K562 (cell line): ENCODE data around the gene CDCA5. TPM values are rescaled to one million over a fixed set of nuclear protein-coding genes. Genes with fewer than 3 reads are reported as not detected.

Experiments
- ATAC-seq: fragments of 200-7000 bp; cut with Tn5 transposase; 3 replicates; pipeline ENCODE4 v1.9.1; 2020; ENCODE audit warnings: moderate library complexity
- BruUV-seq: library from RNA; stranded (reverse); fragments of 400-500 nt; replicated peaks from 2 replicates; lab custom pipeline; 2021; lab: Mats Ljungman, UMichigan
- CTCF ChIA-PET: fragments of 300-600 bp; formaldehyde crosslinking; extraction: SDS; loops from one replicate; lab custom pipeline; 2021; ENCODE audit warnings: low intra/inter-chr PET ratio; lab: Yijun Ruan, JAX
- POLR2A ChIA-PET: fragments of 300-600, 350-650 bp; sonication (Branson Sonifier 250); formaldehyde crosslinking; extraction: SDS; loops from one replicate; lab custom pipeline; 2021; ENCODE audit warnings: antibody characterized with exemption, inconsistent platforms; lab: Yijun Ruan, JAX
- DNase-seq, 4 experiments: peaks; one replicate each; pipeline versions ENCODE4 v3.0.0 to v3.0.0-alpha.2; 2011 to 2018; ENCODE audit warnings: low spot score in 3 of 4, mixed read lengths in 3 of 4; ENCODE audit errors: extremely low read depth in 1 of 4
- FAIRE-seq: peaks from 2 replicates; lab custom pipeline; 2011; peaks lifted over from hg19 to GRCh38; lab: Jason Lieb, UNC
- H2AFZ ChIP-seq: 2 replicates; pipeline ENCODE4 v1.6.0; 2011; ENCODE audit warnings: low read depth, low read length, control low read depth, inconsistent platforms
- H3K27ac ChIP-seq: fragments of 200-600 bp; 3 replicates; pipeline ENCODE4 v1.8.0; 2011; ENCODE audit warnings: low read depth, mild to moderate bottlenecking, control low read depth, inconsistent platforms, low read length, moderate library complexity, mixed read lengths; ENCODE audit errors: extremely low read depth
- H3K27me3 ChIP-seq, 2 experiments: fragments of 300-600 bp in 1 of 2; 2 replicates in 1 of 2; 3 replicates in 1 of 2; pipeline versions ENCODE4 v1.6.0 to v1.8.0; 2011; ENCODE audit warnings: inconsistent platforms in 2 of 2, low read length in 2 of 2, mild to moderate bottlenecking in 1 of 2, mixed read lengths in 1 of 2, moderate library complexity in 1 of 2; ENCODE audit not compliant: control insufficient read depth in 2 of 2, insufficient read depth in 2 of 2
- H3K36me3 ChIP-seq: fragments of 300-600 bp; 3 replicates; pipeline ENCODE4 v1.8.0; 2011; ENCODE audit warnings: mild to moderate bottlenecking, low read length, inconsistent platforms; ENCODE audit not compliant: control insufficient read depth, insufficient read depth
- H3K4me1 ChIP-seq, 2 experiments: fragments of 200-600 bp in 1 of 2; replicated peaks in 1 of 2; 2 replicates in 1 of 2; 3 replicates in 1 of 2; pipeline versions ENCODE4 v1.5.1 to v1.8.0; 2011; ENCODE audit warnings: inconsistent platforms in 2 of 2, low read length in 2 of 2, mild to moderate bottlenecking in 1 of 2, mixed read lengths in 1 of 2, moderate library complexity in 1 of 2; ENCODE audit not compliant: control insufficient read depth in 2 of 2, insufficient read depth in 2 of 2
- H3K4me2 ChIP-seq: 2 replicates; pipeline ENCODE4 v1.6.1; 2011; ENCODE audit warnings: low read length, control low read depth, inconsistent platforms, mixed read lengths; ENCODE audit not compliant: insufficient read depth
- H3K4me3 ChIP-seq: fragments of 200-600 bp; sonication (generic), shearing (Covaris generic); 2 replicates; pipeline ENCODE4 v1.5.1; 2016; ENCODE audit warnings: control low read depth, inconsistent platforms
- H3K79me2 ChIP-seq: fragments of 200-600 bp; 3 replicates; pipeline ENCODE4 v1.8.0; 2011; ENCODE audit warnings: low read length, inconsistent platforms; ENCODE audit not compliant: control insufficient read depth, insufficient read depth
- H3K9ac ChIP-seq, 2 experiments: 2 replicates each; pipeline versions ENCODE4 v1.6.0 to v1.6.1; 2011; ENCODE audit warnings: low read depth in 2 of 2, low read length in 2 of 2, control low read depth in 1 of 2, inconsistent platforms in 1 of 2, mild to moderate bottlenecking in 1 of 2, mixed read lengths in 1 of 2; ENCODE audit not compliant: insufficient read depth in 1 of 2
- H3K9me1 ChIP-seq: one replicate; pipeline ENCODE4 v1.6.0; 2011; ENCODE audit warnings: inconsistent platforms, mild to moderate bottlenecking, low read length, moderate library complexity; ENCODE audit not compliant: control insufficient read depth, insufficient read depth
- H3K9me3 ChIP-seq: replicated peaks from 2 replicates; pipeline ENCODE4 v1.5.1; 2011; ENCODE audit warnings: low read depth, low read length, inconsistent platforms; ENCODE audit not compliant: control insufficient read depth, insufficient read depth
- H4K20me1 ChIP-seq: replicated peaks from 2 replicates; pipeline ENCODE4 v1.6.1; 2011; ENCODE audit warnings: low read length, inconsistent platforms, mixed read lengths; ENCODE audit not compliant: control insufficient read depth, insufficient read depth
- FOXJ2 ChIP-seq: fragments of 200-800 bp; sonication (Bioruptor generic); IDR thresholded peaks from 2 replicates; pipeline ENCODE4 v1.6.1; 2016; ENCODE audit warnings: missing genetic modification characterization, missing compliant biosample characterization
- POLR2H ChIP-seq: IDR thresholded peaks from 2 replicates; pipeline ENCODE4 v1.6.1; 2016; ENCODE audit warnings: missing genetic modification characterization, low read depth, mild to moderate bottlenecking, control low read depth, missing compliant biosample characterization, moderate library complexity
- TARDBP ChIP-seq: fragments of 450-650 bp; IDR thresholded peaks from 2 replicates; pipeline ENCODE4 v1.6.1; 2016
- TEAD1 ChIP-seq, 2 experiments: fragments of 450-650 bp in 1 of 2; sonication (generic) in 1 of 2; formaldehyde crosslinking; IDR thresholded peaks; 2 replicates each; pipeline versions ENCODE4 v1.4.0 to v1.8.0; 2020 to 2022; ENCODE audit warnings: mild to moderate bottlenecking in 2 of 2, missing genetic modification reagents in 1 of 2
- ZBTB7A ChIP-seq: IDR thresholded peaks from 2 replicates; pipeline ENCODE4 v1.6.1; 2011; ENCODE audit warnings: low read depth, mild to moderate bottlenecking, low read length, moderate library complexity, borderline replicate concordance; ENCODE audit not compliant: control insufficient read depth
- ZNF232 ChIP-seq: sonication (generic); formaldehyde crosslinking; IDR thresholded peaks from 2 replicates; pipeline ENCODE4 v1.8.0; 2022; ENCODE audit warnings: mild to moderate bottlenecking, missing genetic modification reagents
- ZNF3 ChIP-seq: fragments of 250-450 bp; sonication (Bioruptor Pico); IDR thresholded peaks from 2 replicates; pipeline ENCODE4 v1.5.0; 2021; ENCODE audit warnings: mild to moderate bottlenecking, moderate library complexity
- ZNF384 ChIP-seq: IDR thresholded peaks from 2 replicates; pipeline ENCODE4 v1.6.1; 2012; ENCODE audit warnings: low read depth, low read length, improper control_type of control experiment
- ZNF444 ChIP-seq: fragments of 250-450 bp; sonication (Bioruptor Pico); IDR thresholded peaks from 2 replicates; pipeline ENCODE4 v1.4.0; 2020; ENCODE audit warnings: mild to moderate bottlenecking, moderate library complexity
- ZNF830 ChIP-seq: fragments of 250-450 bp; sonication (Bioruptor Pico); IDR thresholded peaks from 2 replicates; pipeline ENCODE4 v1.5.0; 2021; ENCODE audit warnings: mild to moderate bottlenecking
- WGBS: fragments of 100-300 bp; shearing (Covaris generic); methylation state at CpG from one replicate; pipeline ENCODE4 v1.1.6; 2016; ENCODE audit warnings: low coverage, mixed read lengths; ENCODE audit not compliant: insufficient coverage; ENCODE audit errors: missing lambda C conversion rate; 5-methylcytosine and 5-hydroxymethylcytosine counted together
- in situ Hi-C: fragments of 300-500 bp; cut with MboI; formaldehyde crosslinking; loops from 4 replicates; pipeline ENCODE4 v1.15.0; 2018; ENCODE audit warnings: inconsistent platforms, mixed read lengths
- intact Hi-C: fragments of 100-400 bp; cut with micrococcal nuclease; formaldehyde crosslinking; loops from 2 replicates; pipeline ENCODE4 v1.14.2; 2022
- polyA plus RNA-seq, 8 experiments: library from polyadenylated mRNA; depleted of rRNA in 4 of 8; stranded (reverse) in 5 of 8; unstranded in 3 of 8; fragments of >200 nt; fragmentation: Nextera tagmentation in 2 of 8; fragmentation: Illumina TruSeq in 1 of 8; extraction: Ambion mirVana in 2 of 8; extraction: Trizol in 1 of 8; gene quantifications; 2 replicates each; pipeline versions ENCODE4 v1.2.1 to v1.2.3, GENCODE V29; 2011 to 2014; ENCODE audit warnings: inconsistent platforms in 1 of 8, missing spikeins in 1 of 8
- total RNA-seq, 7 experiments: library from RNA; depleted of rRNA in 6 of 7; stranded (reverse); fragments of >200 nt in 6 of 7; fragmentation: Illumina TruSeq in 2 of 7; extraction: Trizol in 2 of 7; gene quantifications; 2 replicates each; pipeline versions ENCODE4 v1.2.1 to v1.2.3, GENCODE V29; 2011 to 2021; ENCODE audit warnings: low replicate concordance in 1 of 7
- TF ChIP-seq, protein P1 (sequence below): fragments of 250-450 bp; sonication (Bioruptor Pico); IDR thresholded peaks from 2 replicates; pipeline ENCODE4 v1.5.0; 2021
- TF ChIP-seq, protein P2 (sequence below), 2 experiments: fragments of 250-450 bp in 1 of 2; fragments of 450-650 bp in 1 of 2; sonication (Bioruptor Pico) in 1 of 2; IDR thresholded peaks; 2 replicates each; pipeline versions ENCODE4 v1.6.1 to v1.8.0; 2016 to 2021; ENCODE audit warnings: mild to moderate bottlenecking in 2 of 2, moderate library complexity in 2 of 2, missing compliant biosample characterization in 1 of 2, missing genetic modification characterization in 1 of 2
- TF ChIP-seq, protein P3 (sequence below): fragments of 450-650 bp; formaldehyde crosslinking; IDR thresholded peaks from 2 replicates; pipeline ENCODE4 v1.4.0; 2020; ENCODE audit warnings: mild to moderate bottlenecking, moderate library complexity
- TF ChIP-seq, protein P4 (sequence below): fragments of 450-650 bp; formaldehyde crosslinking; IDR thresholded peaks from 2 replicates; pipeline ENCODE4 v1.4.0; 2020; ENCODE audit warnings: mild to moderate bottlenecking, moderate library complexity
- TF ChIP-seq, protein P5 (sequence below), 3 experiments: IDR thresholded peaks in 2 of 3; conservative IDR thresholded peaks in 1 of 3; 2 replicates each; pipeline ENCODE4 v1.5.1; 2011 to 2012; ENCODE audit warnings: low read length in 3 of 3, mild to moderate bottlenecking in 3 of 3, control low read depth in 2 of 3, improper control_type of control experiment in 1 of 3, inconsistent platforms in 1 of 3, low read depth in 1 of 3, mixed read lengths in 1 of 3, moderate library complexity in 1 of 3; ENCODE audit not compliant: insufficient read depth in 2 of 3

The CDCA5 gene
- total and polyA plus RNA-seq, 9 of the 15 experiments (the other 6 are each of a cell fraction or from before 2014, with no cell fraction given): 18.9 to 94.3 (median 64.6) TPM

DNA sequence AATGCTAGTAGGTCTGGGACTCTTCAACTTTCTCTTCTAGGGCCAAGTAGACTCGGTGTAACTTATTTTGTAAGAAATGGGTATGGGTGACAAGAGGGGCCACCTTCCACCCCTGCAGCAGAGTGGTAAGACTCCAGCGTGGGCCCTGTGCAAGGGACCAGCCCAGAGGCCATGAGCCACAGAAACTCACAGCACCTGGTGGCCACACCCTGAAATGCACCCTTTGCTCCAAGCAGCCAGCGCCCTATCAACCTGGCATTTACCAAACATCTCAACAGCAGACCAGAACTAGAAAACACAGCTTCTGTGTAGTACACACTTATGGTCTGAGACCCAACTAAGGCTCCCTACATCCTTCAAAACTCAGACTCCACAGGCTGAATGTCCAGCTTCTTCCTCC is 5.7 kb downstream of the CDCA5 start:
- ATAC-seq (peak; percentile 93), DNase-seq (peak; percentile 62 to 75 (median 65)), FAIRE-seq (peak; percentile 85)
- intact Hi-C loops (loop anchor here (1.0 kb wide), 1 partner anchor 64 kb away; the partner anchor contains the start of gene ARL2), in situ Hi-C loops (no loop called here)
- Histone ChIP-seq H3K4me3 (no peak overlapping the region), H3K4me2 (no peak overlapping the region; the same call in 1 of the 2 replicates), H3K79me2 (peaks cover 53% of the 10 kb centered on the region), H4K20me1 (peaks cover 6% of the 10 kb centered on the region; the same call in 1 of the 2 replicates), H3K27me3 (no peaks in the 10 kb centered on the region), H3K9ac (no peak overlapping the region; a peak in 1 of 4 replicates), H3K9me1 (no peaks in the 10 kb centered on the region), H3K9me3 (no peaks in the 10 kb centered on the region), H3K27ac (0 out of 3 replicates have a peak overlapping the region, but pooled peaks have one; percentile 16), H2AFZ (no peak overlapping the region), H3K4me1 (peaks cover 20 to 22% of the 10 kb centered on the region in 2 experiments; a peak in 4 of 5 replicates), H3K36me3 (peaks cover 70% of the 10 kb centered on the region)
- no TSS peak for BruUV-seq
- POLR2A ChIA-PET: interaction anchor here (0.6 to 2.0 kb wide), 5 partner anchors 9 to 1210 kb away, joined by 3 to 5 read pairs (median 3); no protein-coding TSS in a partner anchor
- WGBS: 36% methylated on average over 3 of the region's 3 CpGs
- CTCF ChIA-PET: interaction anchor here (0.5 to 3.0 kb wide), 3 partner anchors 65 to 955 kb away, joined by 4 to 18 read pairs (median 5); partner anchors contain the start of gene ARL2
- TF ChIP-seq, protein P1, sequence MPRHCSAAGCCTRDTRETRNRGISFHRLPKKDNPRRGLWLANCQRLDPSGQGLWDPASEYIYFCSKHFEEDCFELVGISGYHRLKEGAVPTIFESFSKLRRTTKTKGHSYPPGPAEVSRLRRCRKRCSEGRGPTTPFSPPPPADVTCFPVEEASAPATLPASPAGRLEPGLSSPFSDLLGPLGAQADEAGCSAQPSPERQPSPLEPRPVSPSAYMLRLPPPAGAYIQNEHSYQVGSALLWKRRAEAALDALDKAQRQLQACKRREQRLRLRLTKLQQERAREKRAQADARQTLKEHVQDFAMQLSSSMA (CRISPR knock-in tag): no peak
- TF ChIP-seq TEAD1 (CRISPR knock-in tag; IDR thresholded peaks at IDR 0.05) (0 out of 4 replicates have a peak, but pooled peaks of 1 of the 2 experiments have one; percentile 22), FOXJ2 (no peak), ZNF3 (CRISPR knock-in tag) (no peak), TARDBP (no peak), ZNF232 (no peak), ZNF444 (no peak), ZNF830 (no peak), POLR2H (tag) (no peak), ZBTB7A (no peak), ZNF384 (no peak)
- TF ChIP-seq, protein P2, sequence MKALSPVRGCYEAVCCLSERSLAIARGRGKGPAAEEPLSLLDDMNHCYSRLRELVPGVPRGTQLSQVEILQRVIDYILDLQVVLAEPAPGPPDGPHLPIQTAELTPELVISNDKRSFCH (CRISPR knock-in tag; IDR thresholded peaks at IDR 0.05): no peak
- TF ChIP-seq, protein P2 (tag; IDR thresholded peaks at IDR 0.05): no peak
- TF ChIP-seq, protein P3, sequence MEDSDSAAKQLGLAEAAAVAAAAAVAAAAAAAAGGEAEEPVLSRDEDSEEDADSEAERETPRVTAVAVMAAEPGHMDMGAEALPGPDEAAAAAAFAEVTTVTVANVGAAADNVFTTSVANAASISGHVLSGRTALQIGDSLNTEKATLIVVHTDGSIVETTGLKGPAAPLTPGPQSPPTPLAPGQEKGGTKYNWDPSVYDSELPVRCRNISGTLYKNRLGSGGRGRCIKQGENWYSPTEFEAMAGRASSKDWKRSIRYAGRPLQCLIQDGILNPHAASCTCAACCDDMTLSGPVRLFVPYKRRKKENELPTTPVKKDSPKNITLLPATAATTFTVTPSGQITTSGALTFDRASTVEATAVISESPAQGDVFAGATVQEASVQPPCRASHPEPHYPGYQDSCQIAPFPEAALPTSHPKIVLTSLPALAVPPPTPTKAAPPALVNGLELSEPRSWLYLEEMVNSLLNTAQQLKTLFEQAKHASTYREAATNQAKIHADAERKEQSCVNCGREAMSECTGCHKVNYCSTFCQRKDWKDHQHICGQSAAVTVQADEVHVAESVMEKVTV (CRISPR knock-in tag): peak; percentile 16; the same call in 1 of the 2 replicates
- TF ChIP-seq, protein P4, sequence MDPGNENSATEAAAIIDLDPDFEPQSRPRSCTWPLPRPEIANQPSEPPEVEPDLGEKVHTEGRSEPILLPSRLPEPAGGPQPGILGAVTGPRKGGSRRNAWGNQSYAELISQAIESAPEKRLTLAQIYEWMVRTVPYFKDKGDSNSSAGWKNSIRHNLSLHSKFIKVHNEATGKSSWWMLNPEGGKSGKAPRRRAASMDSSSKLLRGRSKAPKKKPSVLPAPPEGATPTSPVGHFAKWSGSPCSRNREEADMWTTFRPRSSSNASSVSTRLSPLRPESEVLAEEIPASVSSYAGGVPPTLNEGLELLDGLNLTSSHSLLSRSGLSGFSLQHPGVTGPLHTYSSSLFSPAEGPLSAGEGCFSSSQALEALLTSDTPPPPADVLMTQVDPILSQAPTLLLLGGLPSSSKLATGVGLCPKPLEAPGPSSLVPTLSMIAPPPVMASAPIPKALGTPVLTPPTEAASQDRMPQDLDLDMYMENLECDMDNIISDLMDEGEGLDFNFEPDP: no peak
- TF ChIP-seq, protein P5, sequence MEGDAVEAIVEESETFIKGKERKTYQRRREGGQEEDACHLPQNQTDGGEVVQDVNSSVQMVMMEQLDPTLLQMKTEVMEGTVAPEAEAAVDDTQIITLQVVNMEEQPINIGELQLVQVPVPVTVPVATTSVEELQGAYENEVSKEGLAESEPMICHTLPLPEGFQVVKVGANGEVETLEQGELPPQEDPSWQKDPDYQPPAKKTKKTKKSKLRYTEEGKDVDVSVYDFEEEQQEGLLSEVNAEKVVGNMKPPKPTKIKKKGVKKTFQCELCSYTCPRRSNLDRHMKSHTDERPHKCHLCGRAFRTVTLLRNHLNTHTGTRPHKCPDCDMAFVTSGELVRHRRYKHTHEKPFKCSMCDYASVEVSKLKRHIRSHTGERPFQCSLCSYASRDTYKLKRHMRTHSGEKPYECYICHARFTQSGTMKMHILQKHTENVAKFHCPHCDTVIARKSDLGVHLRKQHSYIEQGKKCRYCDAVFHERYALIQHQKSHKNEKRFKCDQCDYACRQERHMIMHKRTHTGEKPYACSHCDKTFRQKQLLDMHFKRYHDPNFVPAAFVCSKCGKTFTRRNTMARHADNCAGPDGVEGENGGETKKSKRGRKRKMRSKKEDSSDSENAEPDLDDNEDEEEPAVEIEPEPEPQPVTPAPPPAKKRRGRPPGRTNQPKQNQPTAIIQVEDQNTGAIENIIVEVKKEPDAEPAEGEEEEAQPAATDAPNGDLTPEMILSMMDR (IDR thresholded peaks at IDR 0.05 in 2 of 3, conservative IDR thresholded peaks at IDR 0.05 in 1 of 3; ENCODE audit: insufficient read depth in 2 of 3, low read depth in 1 of 3, low read length in 3 of 3): peak; percentile 80 to 87 (median 83)
